Activated CD4-positive, alpha-beta T cell treated with anti-CD3 and anti-CD28 coated beads for 48 hours (primary cell): ENCODE data around the gene DPYSL4.
"Not testable (repeated sequence)": the region's sequence is repeated elsewhere in the genome, so short reads cannot be mapped to it uniquely, and the experiment has no call there.

Source experiments
- DNase-seq: peaks from one replicate; pipeline ENCODE4 v3.0.0-alpha.2; 2020

The DPYSL4 gene

DNA sequence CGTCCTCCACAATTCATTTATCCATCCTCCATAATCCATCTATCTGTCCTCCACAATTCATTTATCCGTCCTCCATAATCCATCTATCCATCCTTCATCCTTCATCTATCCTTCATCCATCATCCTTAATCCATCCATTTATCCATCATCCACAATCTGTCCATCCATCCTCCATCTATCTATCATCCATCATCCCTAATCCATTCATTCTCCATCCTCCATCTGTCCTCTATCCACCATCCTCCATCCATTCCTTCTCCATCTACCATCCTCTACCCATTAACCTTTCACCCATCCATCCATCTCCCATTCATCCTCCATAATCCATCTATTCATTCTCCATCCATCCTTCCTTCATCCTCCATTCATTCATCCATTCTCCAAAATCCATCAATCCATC lies 36.0 kb upstream of the DPYSL4 start:
- DNase-seq = no peak

- no peak for DNase-seq
Observed at GRCh38 chr10:132151286-132151950, 35.3 kb upstream of the DPYSL4 start.

DNA sequence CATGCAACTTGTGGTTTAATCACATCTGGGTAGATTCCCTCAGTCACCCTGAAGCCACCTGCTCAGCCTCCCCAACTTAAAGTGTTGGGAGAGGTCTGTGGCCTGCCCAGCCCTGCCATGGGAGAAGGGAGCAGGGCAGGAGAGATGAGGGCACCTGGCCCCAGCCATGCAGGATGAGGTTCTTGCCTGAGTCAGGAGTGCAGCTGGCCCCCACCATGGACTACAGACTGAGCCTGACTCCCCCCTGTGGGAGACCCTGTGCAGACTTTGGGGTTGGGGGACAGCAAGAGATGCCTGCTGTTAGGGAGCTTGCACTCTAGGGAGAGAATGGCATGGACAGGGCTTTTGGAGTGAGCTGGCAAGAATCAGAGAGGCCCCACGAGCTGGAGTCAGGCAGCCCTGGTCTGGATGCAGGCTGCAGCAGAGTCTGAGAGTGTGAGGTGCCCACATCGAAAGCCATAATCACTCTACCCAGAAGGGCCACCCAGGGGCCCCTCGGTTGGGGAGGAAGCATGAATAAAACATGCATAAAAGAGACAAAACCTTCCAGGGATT lies 34.7 kb upstream of the DPYSL4 start:
- DNase-seq = no peak

DNA sequence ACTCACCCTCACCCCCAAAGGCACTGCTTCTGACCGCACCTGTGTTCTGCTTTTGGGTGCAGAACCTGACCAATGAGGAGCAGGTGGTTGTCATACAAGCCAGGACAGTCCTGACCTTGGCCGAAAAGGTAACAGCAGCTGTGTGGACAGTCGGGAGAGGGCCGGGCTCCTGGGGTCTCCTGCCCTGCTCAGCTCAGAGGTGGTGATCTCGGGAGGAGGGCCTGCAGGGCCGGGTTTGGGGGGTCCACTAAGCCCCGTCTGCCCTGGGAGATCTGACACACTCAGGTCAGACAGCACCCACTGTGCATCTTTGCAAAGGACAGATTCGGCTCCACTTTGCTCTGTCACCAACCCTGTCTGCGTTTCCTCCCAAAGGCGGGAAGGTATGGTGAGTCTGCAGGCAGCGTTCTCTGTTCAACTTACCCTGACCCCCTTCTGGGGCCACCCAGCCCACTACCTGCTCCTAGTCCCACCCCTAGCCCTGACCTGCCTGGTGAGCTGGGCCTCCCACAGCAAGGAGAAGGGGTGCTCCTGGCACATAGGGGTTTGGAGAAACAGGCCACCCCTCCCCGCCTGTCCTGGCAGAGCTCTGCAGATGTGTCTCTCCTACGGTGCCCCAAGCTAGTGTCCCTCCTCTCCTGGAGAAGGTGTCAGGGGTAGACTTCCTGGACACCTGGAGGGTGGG lies 33.7 kb upstream of the DPYSL4 start:
- no peak for DNase-seq

- no peak for DNase-seq
Observed at GRCh38 chr10:132153616-132154217, 33.0 kb upstream of the DPYSL4 start.

DNA sequence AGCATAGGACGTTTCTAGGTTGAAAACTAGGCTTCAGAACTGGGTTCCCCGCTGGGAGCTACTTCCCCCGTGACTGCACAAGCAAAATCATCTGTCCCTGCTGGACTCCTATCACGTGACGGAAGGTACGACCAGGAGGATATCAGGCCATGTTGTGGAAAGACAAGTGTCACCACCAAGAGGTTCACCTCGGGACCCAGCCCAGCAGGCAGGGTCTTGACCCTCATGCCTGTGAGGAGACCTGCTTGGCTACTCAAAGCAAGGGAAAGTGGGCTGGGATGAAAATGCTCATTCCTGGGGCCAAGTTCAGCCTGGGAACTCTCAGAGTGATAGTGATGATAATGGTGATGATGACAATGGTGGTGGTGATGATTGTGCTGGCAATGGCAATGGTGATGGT lies 32.3 kb upstream of the DPYSL4 start:
- no peak for DNase-seq

DNA sequence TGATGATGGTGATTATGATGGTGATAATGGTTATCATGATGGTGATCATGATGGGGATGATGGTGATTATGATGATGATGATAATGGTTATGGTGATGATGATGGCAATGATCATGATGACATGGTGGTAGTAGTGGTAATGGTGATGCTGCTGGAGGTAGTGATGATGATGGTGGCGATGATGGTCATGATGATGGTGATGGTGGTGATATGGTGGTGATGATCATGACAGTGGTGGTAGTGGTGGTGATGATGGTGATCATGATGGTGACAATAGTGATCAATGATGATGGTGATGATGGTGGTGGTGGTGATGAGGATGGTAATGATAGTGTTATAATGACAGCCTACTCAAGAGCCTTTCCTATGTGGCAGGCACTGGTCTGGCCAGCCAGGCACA lies 31.8 kb upstream of the DPYSL4 start:
- no peak for DNase-seq

DNA sequence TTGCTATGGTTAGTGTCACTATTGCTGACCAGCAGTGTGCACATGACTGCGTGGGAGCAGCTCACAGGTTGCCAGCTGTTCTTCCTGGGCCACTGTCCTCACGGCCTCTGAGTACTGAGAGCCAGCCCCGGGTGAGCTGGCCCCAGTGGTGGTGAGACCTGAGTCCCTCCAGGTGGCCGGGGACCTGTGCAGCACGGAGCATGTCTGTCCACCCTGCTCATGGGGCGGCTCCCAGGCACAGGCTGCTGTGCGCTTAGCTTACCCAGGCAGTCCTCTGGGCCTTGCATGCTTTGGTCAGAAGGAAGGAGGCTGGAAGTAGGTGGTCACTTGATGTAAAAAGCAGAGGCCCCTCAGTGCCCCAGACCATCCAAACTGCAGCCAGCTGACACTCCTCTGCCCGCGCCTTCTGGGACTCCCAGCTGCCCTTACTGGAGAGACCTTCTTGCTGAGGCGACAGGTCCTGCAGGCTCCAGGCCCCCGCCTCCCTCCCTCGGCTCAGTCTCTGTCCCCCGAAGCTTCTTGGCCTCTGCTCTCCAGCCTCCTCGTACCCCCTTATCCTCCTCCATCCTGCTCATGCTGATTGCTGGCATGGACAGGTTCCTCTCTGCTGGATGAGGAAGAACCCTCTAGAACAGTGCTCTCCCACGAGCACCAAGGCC lies 30.9 kb upstream of the DPYSL4 start:
- DNase-seq = no peak

GRCh38 chr10:132156382-132156781 lies 30.4 kb upstream of the DPYSL4 start:
- DNase-seq = no peak

- no peak for DNase-seq
Observed at GRCh38 chr10:132157101-132157500, 29.6 kb upstream of the DPYSL4 start.

GRCh38 chr10:132158122-132158741 lies 28.5 kb upstream of the DPYSL4 start:
- DNase-seq = peak; percentile 40

- peak; percentile 24 for DNase-seq
Observed at GRCh38 chr10:132158823-132159222, 27.9 kb upstream of the DPYSL4 start.

DNA sequence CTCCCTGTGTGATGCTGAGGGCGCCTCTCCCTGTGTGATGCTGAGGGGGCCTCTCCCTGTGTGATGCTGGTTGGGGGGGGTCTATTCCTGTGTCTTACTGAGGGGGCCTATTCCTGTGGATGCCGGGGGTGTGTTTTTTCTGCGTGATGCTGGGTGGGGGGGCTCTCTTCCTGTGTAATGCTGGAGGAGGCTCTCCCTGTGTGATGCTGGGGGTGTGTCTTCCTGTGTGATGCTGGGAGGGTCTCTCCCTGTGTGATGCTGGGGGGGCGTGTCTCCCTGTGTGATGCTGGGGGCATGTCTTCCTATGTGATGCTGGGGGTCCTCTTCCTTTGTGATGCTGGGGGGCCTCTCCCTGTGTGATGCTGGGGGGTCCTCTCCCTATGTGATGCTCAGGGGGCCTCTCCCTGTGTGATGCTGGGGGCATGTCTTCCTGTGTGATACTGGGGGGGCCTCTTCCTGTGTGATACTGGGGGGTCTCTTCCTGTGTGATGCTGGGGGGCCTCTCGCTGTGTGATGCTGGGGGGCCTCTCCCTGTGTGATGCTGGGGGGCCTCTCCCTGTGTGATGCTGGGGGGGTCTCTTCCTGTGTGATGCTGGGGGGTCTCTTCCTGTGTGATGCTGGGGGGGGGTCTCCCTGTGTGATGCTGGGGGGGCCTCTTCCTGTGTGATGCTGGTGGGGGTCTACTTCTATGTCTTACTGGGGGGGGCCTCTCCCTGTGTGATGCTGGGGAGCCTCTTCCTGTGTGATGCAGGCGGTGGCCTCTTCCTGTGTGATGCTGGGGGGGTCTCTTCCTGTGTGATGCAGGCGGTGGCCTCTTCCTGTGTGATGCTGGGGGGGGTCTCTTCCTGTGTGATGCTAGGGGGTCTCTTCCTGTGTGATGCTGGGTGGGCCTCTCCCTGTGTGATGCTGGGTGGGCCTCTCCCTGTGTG lies 27.2 kb upstream of the DPYSL4 start:
- DNase-seq = peak; percentile 40

DNA sequence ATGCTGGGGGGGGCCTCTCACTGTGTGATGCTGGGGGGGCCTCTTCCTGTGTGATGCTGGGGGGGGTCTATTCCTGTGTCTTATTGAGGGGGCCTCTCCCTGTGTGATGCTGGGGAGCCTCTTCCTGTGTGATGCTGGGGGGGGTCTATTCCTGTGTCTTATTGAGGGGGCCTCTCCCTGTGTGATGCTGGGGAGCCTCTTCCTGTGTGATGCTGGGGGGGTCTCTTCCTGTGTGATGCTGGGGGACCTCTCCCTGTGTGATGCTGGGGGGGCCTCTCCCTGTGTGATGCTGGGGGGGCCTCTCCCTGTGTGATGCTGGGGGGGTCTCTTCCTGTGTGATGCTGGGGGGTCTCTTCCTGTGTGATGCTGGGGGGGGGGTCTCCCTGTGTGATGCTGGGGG lies 26.5 kb upstream of the DPYSL4 start:
- DNase-seq = not testable (repeated sequence)

DNA sequence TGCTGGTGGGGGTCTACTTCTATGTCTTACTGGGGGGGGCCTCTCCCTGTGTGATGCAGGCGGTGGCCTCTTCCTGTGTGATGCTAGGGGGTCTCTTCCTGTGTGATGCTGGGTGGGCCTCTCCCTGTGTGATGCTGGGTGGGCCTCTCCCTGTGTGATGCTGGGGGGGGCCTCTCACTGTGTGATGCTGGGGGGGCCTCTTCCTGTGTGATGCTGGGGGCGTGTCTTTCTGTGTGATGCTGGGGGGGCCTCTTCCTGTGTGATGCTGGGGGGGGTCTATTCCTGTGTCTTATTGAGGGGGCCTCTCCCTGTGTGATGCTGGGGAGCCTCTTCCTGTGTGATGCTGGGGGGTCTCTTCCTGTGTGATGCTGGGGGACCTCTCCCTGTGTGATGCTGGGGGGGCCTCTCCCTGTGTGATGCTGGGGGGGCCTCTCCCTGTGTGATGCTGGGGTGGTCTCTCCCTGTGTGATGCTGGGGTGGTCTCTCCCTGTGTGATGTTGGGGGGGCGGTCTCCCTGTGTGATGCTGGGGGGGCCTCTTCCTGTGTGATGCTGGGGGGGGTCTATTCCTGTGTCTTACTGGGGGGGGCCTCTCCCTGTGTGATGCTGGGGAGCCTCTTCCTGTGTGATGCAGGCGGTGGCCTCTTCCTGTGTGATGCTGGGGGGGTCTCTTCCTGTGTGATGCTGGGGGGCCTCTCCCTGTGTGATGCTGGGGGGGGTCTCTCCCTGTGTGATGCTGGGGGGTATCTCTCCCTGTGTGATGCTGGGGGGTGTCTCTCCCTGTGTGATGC lies 25.7 kb upstream of the DPYSL4 start:
- DNase-seq = peak; percentile 27

DNA sequence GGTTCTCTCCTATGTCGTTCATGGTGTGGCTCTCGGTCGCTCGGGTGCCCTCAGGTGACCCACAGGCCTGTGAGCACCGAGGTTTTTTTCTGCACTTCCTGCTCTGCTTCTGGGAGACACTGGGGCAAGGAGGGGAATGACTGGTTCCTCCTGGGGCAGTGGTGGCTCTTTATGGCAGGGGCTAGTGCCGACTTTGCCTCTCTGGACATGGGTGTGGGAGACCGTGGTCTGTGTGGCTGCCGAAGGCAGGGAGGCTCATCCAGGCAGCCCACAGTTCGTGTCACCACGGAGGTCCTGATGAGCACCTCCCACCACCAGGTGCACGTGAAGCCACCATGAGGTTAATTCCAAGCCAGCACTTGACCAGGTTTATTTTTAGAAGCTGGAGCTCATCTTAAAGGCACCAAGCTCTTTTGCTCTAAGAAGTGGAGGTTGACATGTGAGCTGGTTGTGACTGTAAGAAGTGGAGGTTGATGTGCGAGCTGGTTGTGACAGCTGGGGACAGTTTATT lies 24.7 kb upstream of the DPYSL4 start:
- DNase-seq = peak; percentile 41

DNA sequence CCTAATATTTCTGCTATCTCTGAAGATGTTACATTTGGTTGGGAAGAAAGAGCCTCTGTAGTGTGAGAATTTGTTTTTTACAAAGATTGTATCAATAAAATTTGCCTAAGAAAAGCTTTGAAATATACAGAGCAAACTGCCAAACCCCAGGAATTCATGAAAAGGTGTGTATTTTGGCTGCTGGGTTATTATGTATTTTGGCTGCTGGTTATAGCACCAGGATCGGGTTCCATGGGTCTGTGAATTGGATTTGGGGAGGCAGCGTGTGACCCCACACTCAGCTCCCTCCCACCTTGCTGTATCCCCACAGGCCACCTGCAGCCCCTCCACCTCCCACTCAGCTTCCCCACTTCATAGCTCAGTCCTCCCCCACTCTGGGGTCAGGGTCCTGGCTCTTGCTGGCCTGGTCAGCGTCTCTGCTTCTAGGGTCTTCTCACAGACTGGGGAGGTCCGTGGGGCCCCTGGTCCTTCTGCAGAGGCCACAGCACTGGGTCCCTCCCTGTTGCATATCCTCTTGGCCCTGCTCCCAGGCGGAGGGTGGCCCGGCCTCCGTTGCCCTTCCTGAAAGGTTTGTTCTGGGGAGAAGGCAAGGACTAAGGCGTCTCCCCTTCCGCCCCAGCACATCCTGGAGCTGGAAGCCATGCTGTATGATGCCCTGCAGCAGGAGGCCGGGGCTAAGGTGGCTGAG lies 24.0 kb upstream of the DPYSL4 start:
- DNase-seq = no peak

DNA sequence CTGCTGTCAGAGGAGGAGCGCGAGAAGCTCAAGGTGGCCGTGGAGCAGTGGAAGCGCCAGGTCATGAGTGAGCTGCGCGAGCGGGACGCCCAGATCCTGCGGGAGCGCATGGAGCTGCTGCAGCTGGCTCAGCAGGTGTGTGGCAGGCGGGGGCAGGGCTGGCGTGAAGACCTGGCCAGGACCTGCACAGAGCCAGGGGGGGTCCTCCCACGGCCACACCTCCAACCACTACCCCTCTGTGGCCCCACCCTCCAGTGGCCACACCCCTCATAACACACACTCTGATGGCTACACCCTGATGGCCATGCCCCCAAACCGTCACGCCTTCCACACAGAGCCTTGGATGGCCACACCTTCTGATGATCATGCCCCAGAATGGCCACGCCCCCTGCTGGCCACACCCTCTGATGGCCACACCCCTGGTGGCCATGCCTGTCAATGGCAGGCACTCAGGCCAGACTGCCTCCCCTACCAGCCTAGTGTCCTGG lies 23.4 kb upstream of the DPYSL4 start:
- peak; percentile 86 for DNase-seq

DNA sequence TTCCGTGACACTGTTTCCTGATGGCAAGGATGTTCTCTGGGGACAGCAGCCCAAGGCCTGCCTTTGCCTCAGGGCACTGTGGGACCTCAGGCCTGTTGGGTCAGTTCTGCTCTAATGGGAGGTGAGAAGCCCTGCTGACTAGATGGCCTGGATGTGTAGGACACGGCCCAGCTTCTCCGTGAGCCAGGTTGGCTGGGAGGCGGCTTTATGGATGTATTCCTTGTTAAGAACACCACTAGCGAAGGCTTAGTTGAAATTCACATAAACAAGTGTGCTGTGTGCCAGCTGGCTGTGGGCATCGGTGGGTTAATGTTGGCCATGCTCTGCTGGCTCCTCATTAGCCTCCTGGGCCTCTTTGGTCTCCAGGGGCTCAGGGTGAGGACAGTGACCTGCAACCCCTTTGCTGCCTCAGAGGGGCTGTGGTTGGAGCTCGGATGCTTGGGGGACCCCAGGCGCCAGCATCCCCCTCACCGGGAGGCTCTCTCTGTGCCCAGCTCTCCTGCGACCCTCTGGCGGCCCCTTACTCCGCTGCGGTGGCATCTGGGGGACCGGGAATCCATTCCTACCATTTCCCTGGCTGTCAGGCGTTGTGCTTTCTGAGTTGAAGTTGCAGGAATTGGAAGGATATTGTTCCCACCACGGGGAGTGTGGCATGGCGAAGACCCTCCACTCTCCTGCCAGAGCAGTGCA lies 22.8 kb upstream of the DPYSL4 start:
- DNase-seq = no peak
